ENCODE data around the gene VWF.

The VWF gene

DNA sequence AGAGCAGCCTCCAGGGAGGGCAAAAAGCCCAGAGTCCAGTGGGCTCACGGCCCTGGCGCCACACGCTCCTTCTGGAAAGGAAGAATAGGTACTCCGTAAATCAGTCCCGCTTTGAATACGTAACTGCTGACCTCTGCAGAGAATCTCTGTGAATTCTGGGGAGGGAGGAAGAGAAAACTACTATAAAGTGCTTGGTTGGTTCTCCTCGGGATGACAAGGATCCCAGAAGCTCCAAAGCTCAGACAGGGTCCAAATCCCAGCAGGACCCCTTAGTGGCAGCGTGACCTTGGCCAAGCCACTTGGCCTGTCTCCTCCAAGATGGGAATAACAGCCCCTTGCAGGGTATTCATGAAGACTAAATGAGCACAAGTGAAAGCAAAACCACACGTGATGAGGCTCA is 211.1 kb downstream of the VWF start:
- DNase-seq (ENCODE audit: low read depth, low spot score) = no peak

GRCh38 chr12:5912437-5913334 is 211.8 kb downstream of the VWF start:
- no peak for DNase-seq (ENCODE audit: low read depth, low spot score)

- no peak for DNase-seq (ENCODE audit: low read depth, low spot score)
Measured at GRCh38 chr12:5912011-5912410, 212.5 kb downstream of the VWF start.

- no peak for DNase-seq (ENCODE audit: low read depth, low spot score)
Measured at GRCh38 chr12:5910790-5911548, 213.5 kb downstream of the VWF start.

DNA sequence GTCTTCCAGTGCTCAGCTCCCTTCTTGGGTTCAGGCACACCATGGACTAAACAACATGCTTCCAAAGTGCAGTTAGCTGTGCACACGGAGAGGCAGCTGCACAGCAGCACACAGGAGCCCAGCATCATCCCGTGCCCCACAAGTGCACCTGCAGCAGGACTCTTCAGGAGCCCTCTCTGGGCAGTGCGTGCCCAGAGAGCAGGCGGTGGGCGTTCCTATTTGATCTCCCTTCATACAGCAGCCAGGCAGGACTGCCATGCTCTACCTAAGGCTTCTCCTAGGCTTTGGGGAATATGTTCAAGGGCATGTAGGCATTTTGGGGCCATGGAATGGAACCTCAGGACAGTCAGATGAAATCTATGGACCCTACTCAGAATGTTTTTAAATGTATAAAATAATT is 214.9 kb downstream of the VWF start:
- no peak for DNase-seq (ENCODE audit: low read depth, low spot score)

- no peak for DNase-seq (ENCODE audit: low read depth, low spot score)
Measured at GRCh38 chr12:5908251-5908650, 216.2 kb downstream of the VWF start.

GRCh38 chr12:5907807-5908206 is 216.7 kb downstream of the VWF start:
- no peak for DNase-seq (ENCODE audit: low read depth, low spot score)

GRCh38 chr12:5905757-5906156 is 218.7 kb downstream of the VWF start:
- DNase-seq (ENCODE audit: low read depth, low spot score) = no peak

DNA sequence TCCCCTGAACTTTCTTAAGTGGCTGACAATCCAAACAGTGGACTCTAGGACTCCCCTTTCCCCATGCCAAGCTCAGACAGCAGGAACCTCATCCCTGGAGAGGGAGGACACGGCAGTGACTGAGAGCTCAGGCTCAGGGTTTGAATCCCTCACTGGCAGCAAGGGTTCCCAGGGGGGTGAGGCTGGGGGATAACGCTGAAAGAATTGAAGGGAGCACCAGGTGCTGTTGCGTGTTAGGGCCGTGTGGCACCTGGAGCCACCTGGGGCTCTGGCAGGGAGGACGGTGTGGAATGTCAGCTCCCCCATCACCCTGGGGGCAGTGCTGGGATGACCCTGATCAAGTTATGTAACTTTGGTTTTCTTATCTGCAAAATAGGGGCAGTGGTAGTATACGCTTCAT is 219.5 kb downstream of the VWF start:
- DNase-seq (ENCODE audit: low read depth, low spot score) = no peak

GRCh38 chr12:5904441-5904840 is 220.0 kb downstream of the VWF start:
- DNase-seq (ENCODE audit: low read depth, low spot score) = no peak

- no peak for DNase-seq (ENCODE audit: low read depth, low spot score)
Measured at GRCh38 chr12:5902736-5903135, 221.7 kb downstream of the VWF start.

GRCh38 chr12:5901416-5901815 is 223.1 kb downstream of the VWF start:
- no peak for DNase-seq (ENCODE audit: low read depth, low spot score)

DNA sequence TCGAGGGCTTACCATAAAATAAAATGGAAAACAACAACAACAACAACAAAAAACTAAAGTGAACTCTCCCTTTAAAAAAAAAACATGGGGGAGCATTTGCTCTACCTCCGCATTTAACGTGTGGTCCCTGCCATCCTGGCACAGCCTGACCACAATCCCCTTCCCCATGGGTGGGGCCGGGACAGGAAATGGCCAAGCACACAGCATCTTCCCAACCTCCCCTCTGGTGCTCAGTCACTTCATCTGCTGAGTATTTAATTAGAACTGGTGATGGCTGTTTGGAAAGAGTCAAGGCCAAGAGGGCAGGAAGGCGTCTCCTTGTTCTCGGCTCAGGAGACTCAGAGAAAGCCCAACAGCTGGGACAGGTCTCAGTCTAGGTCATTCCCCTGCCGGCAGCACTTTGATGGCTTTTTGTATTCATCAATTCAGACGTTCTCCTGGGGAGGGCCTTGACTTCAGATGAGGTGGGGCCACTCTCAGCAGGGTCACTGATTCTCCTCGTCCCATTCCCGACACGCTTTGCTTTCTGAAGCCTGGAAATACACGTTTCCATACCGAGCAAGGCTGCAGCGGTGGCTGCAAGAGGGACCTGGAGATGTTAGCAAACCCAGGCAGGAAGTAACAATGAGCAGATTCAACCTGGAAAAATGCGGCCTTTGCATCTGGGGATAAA is 223.8 kb downstream of the VWF start:
- no peak for DNase-seq (ENCODE audit: low read depth, low spot score)

DNA sequence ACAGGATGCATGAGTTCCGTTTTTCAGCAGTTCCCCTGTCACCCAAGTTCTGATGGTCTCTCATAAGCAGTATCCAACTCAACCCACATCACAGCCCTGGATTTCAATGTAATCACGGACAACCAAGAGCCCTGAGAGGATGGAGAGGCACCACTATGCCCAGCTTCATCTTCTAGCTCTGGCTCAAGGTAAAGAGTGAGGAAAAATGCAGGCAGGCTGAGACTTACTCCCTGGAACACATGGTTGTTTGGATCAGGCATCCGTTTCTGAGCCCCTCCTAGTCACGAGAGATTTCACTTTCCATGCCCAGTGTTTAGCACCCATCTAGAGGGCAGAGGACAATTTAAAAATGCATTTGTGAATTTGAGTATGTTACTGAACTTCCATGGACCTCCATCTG is 224.4 kb downstream of the VWF start:
- no peak for DNase-seq (ENCODE audit: low read depth, low spot score)

GRCh38 chr12:5899675-5900074 is 224.8 kb downstream of the VWF start:
- DNase-seq (ENCODE audit: low read depth, low spot score) = no peak

DNA sequence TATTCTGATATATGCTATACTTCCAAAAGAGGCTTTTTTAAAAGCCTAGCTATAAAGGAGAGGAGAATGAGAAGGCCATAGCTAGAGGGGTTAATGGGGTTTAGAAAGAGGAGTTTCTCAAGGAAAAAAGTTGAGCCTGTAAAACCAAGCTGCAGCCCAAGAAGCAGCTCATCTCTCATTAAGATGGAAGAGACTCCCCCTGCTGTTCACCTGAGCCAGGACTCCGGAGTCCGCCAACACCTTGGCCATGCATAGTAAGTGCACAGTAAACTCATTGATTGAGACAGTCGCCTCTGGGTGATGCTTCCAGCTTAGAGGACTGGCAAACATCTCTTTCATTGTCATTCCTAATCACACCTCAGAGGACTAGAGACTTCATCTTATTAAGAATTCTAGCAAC is 225.6 kb downstream of the VWF start:
- DNase-seq (ENCODE audit: low read depth, low spot score) = no peak

Data from smooth muscle cell of the brain vasculature (primary cell).